GM12878 (cell line): Measurements from ENCODE around the gene WDR86. TPM values are rescaled to one million over a fixed set of nuclear protein-coding genes. Genes with fewer than 3 reads are reported as not detected.

Experiments used
- ATAC-seq: fragments of 200-7000 bp; cut with Tn5 transposase; 3 replicates; pipeline ENCODE4 v1.9.1; 2020; ENCODE audit warnings: mild to moderate bottlenecking, moderate library complexity
- BruUV-seq: library from RNA; stranded (reverse); fragments of 400-500 nt; replicated peaks from 2 replicates; lab custom pipeline; 2021; lab: Mats Ljungman, UMichigan
- CTCF ChIA-PET: fragments of 300-600 bp; sonication (Branson Sonifier 250); formaldehyde crosslinking; extraction: SDS; loops from one replicate; lab custom pipeline; 2021; ENCODE audit warnings: inconsistent platforms; lab: Yijun Ruan, JAX
- POLR2A ChIA-PET: fragments of 350-600 bp; formaldehyde crosslinking; extraction: SDS; loops from one replicate; lab custom pipeline; 2021; ENCODE audit warnings: inconsistent platforms; lab: Charles Lee
- RAD21 ChIA-PET: fragments of 300-600 bp; sonication (Branson Sonifier 250); formaldehyde crosslinking; loops from one replicate; lab custom pipeline; 2023; ENCODE audit warnings: antibody characterized with exemption; ENCODE audit not compliant: unreplicated experiment; lab: Charles Lee
- SMC1A ChIA-PET: fragments of 300-600 bp; sonication (Branson Sonifier 250); formaldehyde crosslinking; loops from one replicate; lab custom pipeline; 2023; ENCODE audit not compliant: unreplicated experiment, uncharacterized antibody; lab: Charles Lee
- DNase-seq: peaks from one replicate; pipeline ENCODE4 v3.0.0-alpha.2; 2011; ENCODE audit warnings: low read depth, low spot score
- FAIRE-seq: peaks from 3 replicates; lab custom pipeline; 2011; peaks lifted over from hg19 to GRCh38; lab: Jason Lieb, UNC
- H2AFZ ChIP-seq: 2 replicates; pipeline ENCODE4 v1.6.0; 2011; ENCODE audit warnings: low read depth, low read length, control low read depth; ENCODE audit not compliant: control insufficient read depth
- H3K27ac ChIP-seq: 2 replicates; pipeline ENCODE4 v1.5.1; 2011; ENCODE audit warnings: control low read depth; ENCODE audit not compliant: control insufficient read depth, insufficient read depth
- H3K27me3 ChIP-seq, 2 experiments: replicated peaks in 1 of 2; 2 replicates each; pipeline versions ENCODE4 v1.6.0 to v1.6.1; 2011; ENCODE audit warnings: low read length in 1 of 2; ENCODE audit not compliant: control insufficient read depth in 2 of 2, insufficient read depth in 2 of 2
- H3K36me3 ChIP-seq, 2 experiments: 2 replicates each; pipeline ENCODE4 v1.5.1; 2011; ENCODE audit warnings: low read length in 1 of 2; ENCODE audit not compliant: control insufficient read depth in 2 of 2, insufficient read depth in 2 of 2
- H3K4me1 ChIP-seq: 2 replicates; pipeline ENCODE4 v1.6.1; 2011; ENCODE audit warnings: mild to moderate bottlenecking, low read length, moderate library complexity, mixed read lengths; ENCODE audit not compliant: control insufficient read depth, insufficient read depth
- H3K4me2 ChIP-seq: 2 replicates; pipeline ENCODE4 v1.6.0; 2011; ENCODE audit warnings: control low read depth; ENCODE audit not compliant: control insufficient read depth, insufficient read depth
- H3K4me3 ChIP-seq: fragments of 200-600 bp; sonication (generic); 2 replicates; pipeline ENCODE4 v1.5.1; 2016
- H3K79me2 ChIP-seq: 2 replicates; pipeline ENCODE4 v1.6.0; 2011; ENCODE audit warnings: low read length; ENCODE audit not compliant: control insufficient read depth, insufficient read depth
- H3K9ac ChIP-seq: 2 replicates; pipeline ENCODE4 v1.8.0; 2011; ENCODE audit warnings: low read length, control low read depth, mixed read lengths; ENCODE audit not compliant: control insufficient read depth, insufficient read depth
- H3K9me3 ChIP-seq: replicated peaks from 3 replicates; pipeline ENCODE4 v1.5.1; 2011; ENCODE audit warnings: mild to moderate bottlenecking, low read length; ENCODE audit not compliant: control insufficient read depth, insufficient read depth
- H4K20me1 ChIP-seq: 2 replicates; pipeline ENCODE4 v1.6.0; 2011; ENCODE audit not compliant: control insufficient read depth, insufficient read depth
- CBX3 ChIP-seq: fragments of 200-600 bp; sonication (generic); IDR thresholded peaks from 2 replicates; pipeline ENCODE4 v1.6.1; 2016; ENCODE audit warnings: low read depth, borderline replicate concordance
- EED ChIP-seq: sonication (generic); IDR thresholded peaks from 2 replicates; pipeline ENCODE4 v1.6.1; 2016; ENCODE audit warnings: antibody characterized with exemption, low read depth
- ETV6 ChIP-seq, 2 experiments: fragments of 450-650 bp in 1 of 2; IDR thresholded peaks in 1 of 2; conservative IDR thresholded peaks in 1 of 2; 2 replicates each; pipeline ENCODE4 v1.6.1; 2014; ENCODE audit warnings: antibody characterized with exemption in 1 of 2, borderline replicate concordance in 1 of 2, low read depth in 1 of 2, mild to moderate bottlenecking in 1 of 2, moderate library complexity in 1 of 2
- HDAC6 ChIP-seq: fragments of 200-600 bp; sonication (generic); IDR thresholded peaks from one replicate; pipeline ENCODE4 v1.8.0; 2017; ENCODE audit warnings: antibody characterized with exemption; ENCODE audit not compliant: unreplicated experiment
- WRNIP1 ChIP-seq: IDR thresholded peaks from 2 replicates; pipeline ENCODE4 v1.6.1; 2011; ENCODE audit warnings: low read depth, low read length, improper control_type of control experiment, borderline replicate concordance
- ZBED1 ChIP-seq: IDR thresholded peaks from 2 replicates; pipeline ENCODE4 v1.6.1; 2016; ENCODE audit warnings: borderline replicate concordance
- ZNF217 ChIP-seq: fragments of 450-650 bp; IDR thresholded peaks from 2 replicates; pipeline ENCODE4 v1.6.1; 2017; ENCODE audit warnings: antibody characterized with exemption, mild to moderate bottlenecking
- ZNF622 ChIP-seq: fragments of 450-650 bp; IDR thresholded peaks from 2 replicates; pipeline ENCODE4 v1.6.1; 2017; ENCODE audit warnings: mild to moderate bottlenecking, inconsistent platforms
- WGBS: methylation state at CpG from one replicate; pipeline ENCODE4 v1.1.6; 2016; ENCODE audit warnings: low lambda C conversion rate; ENCODE audit not compliant: insufficient replicate concordance, insufficient coverage; ENCODE audit errors: missing lambda C conversion rate; 5-methylcytosine and 5-hydroxymethylcytosine counted together
- in situ Hi-C: fragments of 300-500 bp; cut with MboI; formaldehyde crosslinking; loops from 9 replicates; pipeline ENCODE4 v1.14.3; 2018; ENCODE audit warnings: mixed read lengths
- intact Hi-C: fragments of 100-400 bp; cut with micrococcal nuclease; formaldehyde crosslinking; loops from one replicate; pipeline ENCODE4 v1.14.2; 2022; ENCODE audit not compliant: unreplicated experiment
- polyA plus RNA-seq, 11 experiments: library from polyadenylated mRNA; depleted of rRNA in 4 of 11; unstranded in 6 of 11; stranded (reverse) in 5 of 11; fragments of >200 nt; fragmentation: Nextera tagmentation in 4 of 11; fragmentation: Illumina TruSeq in 1 of 11; extraction: Ambion mirVana in 4 of 11; extraction: Trizol in 1 of 11; gene quantifications; 1 replicate in 1 of 11; 2 replicates in 10 of 11; pipeline versions ENCODE4 v1.2.1 to v1.2.3, GENCODE V29; 2011 to 2016; ENCODE audit warnings: inconsistent platforms in 2 of 11, missing spikeins in 2 of 11, low read depth in 1 of 11
- total RNA-seq, 4 experiments: library from RNA; depleted of rRNA in 3 of 4; stranded (reverse); fragments of >200 nt in 3 of 4; fragmentation: Illumina TruSeq in 1 of 4; extraction: Trizol in 1 of 4; gene quantifications; 2 replicates each; pipeline versions ENCODE4 v1.2.1 to v1.2.3, GENCODE V29; 2013 to 2021
- TF ChIP-seq, protein P1 (sequence below): fragments of 450-650 bp; IDR thresholded peaks from 2 replicates; pipeline ENCODE4 v1.6.1; 2017; ENCODE audit warnings: mild to moderate bottlenecking, moderate library complexity

Gene WDR86
- total and polyA plus RNA-seq, 10 of the 15 experiments (the other 5 are each of a cell fraction or from before 2014, with no cell fraction given), result 0.05 to 0.19 (median 0.15) TPM; not detected in 7

- H3K79me2 ChIP-seq, result no peaks in the 10 kb centered on the region
- POLR2A ChIA-PET, result interaction anchor here (0.6 kb wide), 1 partner anchor 29 kb away, joined by 6 read pairs; no protein-coding TSS in a partner anchor
- H4K20me1 ChIP-seq, result no peaks in the 10 kb centered on the region
- CTCF ChIA-PET, result interaction anchor here (0.5 to 1.2 kb wide), 3 partner anchors 36 to 102 kb away, joined by 3 to 4 read pairs (median 3); no protein-coding TSS in a partner anchor
- H3K4me1 ChIP-seq, result no peaks in the 10 kb centered on the region
- H3K27ac ChIP-seq, result no peak overlapping the region
- BruUV-seq, result no TSS peak
- H3K27me3 ChIP-seq, result peaks cover 12 to 15% of the 10 kb centered on the region in 2 experiments
- no peak overlapping the region for H3K4me3 ChIP-seq
- no peak overlapping the region for H3K4me2 ChIP-seq
- TF ChIP-seq WRNIP1 (no peak), ZBED1 (no peak), ZNF217 (no peak), CBX3 (no peak), ZNF622 (no peak), ETV6 (conservative IDR thresholded peaks at IDR 0.05 in 1 of 2, IDR thresholded peaks at IDR 0.05 in 1 of 2; ENCODE audit: borderline replicate concordance in 1 of 2, low read depth in 1 of 2) (no peak), EED (no peak), HDAC6 (no peak)
- TF ChIP-seq, protein P1, sequence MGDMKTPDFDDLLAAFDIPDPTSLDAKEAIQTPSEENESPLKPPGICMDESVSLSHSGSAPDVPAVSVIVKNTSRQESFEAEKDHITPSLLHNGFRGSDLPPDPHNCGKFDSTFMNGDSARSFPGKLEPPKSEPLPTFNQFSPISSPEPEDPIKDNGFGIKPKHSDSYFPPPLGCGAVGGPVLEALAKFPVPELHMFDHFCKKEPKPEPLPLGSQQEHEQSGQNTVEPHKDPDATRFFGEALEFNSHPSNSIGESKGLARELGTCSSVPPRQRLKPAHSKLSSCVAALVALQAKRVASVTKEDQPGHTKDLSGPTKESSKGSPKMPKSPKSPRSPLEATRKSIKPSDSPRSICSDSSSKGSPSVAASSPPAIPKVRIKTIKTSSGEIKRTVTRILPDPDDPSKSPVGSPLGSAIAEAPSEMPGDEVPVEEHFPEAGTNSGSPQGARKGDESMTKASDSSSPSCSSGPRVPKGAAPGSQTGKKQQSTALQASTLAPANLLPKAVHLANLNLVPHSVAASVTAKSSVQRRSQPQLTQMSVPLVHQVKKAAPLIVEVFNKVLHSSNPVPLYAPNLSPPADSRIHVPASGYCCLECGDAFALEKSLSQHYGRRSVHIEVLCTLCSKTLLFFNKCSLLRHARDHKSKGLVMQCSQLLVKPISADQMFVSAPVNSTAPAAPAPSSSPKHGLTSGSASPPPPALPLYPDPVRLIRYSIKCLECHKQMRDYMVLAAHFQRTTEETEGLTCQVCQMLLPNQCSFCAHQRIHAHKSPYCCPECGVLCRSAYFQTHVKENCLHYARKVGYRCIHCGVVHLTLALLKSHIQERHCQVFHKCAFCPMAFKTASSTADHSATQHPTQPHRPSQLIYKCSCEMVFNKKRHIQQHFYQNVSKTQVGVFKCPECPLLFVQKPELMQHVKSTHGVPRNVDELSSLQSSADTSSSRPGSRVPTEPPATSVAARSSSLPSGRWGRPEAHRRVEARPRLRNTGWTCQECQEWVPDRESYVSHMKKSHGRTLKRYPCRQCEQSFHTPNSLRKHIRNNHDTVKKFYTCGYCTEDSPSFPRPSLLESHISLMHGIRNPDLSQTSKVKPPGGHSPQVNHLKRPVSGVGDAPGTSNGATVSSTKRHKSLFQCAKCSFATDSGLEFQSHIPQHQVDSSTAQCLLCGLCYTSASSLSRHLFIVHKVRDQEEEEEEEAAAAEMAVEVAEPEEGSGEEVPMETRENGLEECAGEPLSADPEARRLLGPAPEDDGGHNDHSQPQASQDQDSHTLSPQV, result no peak
- in situ Hi-C loops, result no loop called here
- RAD21 ChIA-PET, result interaction anchor here (0.8 to 1.6 kb wide), 2 partner anchors 60 to 105 kb away, joined by 3 to 4 read pairs; no protein-coding TSS in a partner anchor
- intact Hi-C loops, result no loop called here
- SMC1A ChIA-PET, result no interaction called here
- 13% methylated on average over 4 of the region's 4 CpGs for WGBS
- FAIRE-seq (no peak), ATAC-seq (no peak), DNase-seq (no peak)
- H3K9ac ChIP-seq, result no peak overlapping the region
- no peak overlapping the region for H2AFZ ChIP-seq
- H3K36me3 ChIP-seq, result no peaks in the 10 kb centered on the region
- no peaks in the 10 kb centered on the region for H3K9me3 ChIP-seq
Observed at GRCh38 chr7:151412318-151412717, 2.5 kb upstream of the WDR86 start.
